Adrenal gland (tissue), 12 donors: Measurements from ENCODE around the gene FAM227B. TPM values are rescaled to one million over a fixed set of nuclear protein-coding genes. Genes with fewer than 3 reads are reported as not detected.

ENCODE experiments used
- DNase-seq, 7 donors: peaks; one replicate each; pipeline ENCODE4 v3.0.0-alpha.2; 2019 to 2020
- H3K27ac ChIP-seq, 5 donors: fragments of 200-600 bp; sonication (generic) in 4 of 5; 1 replicate in 3 of 5; 2 replicates in 2 of 5; pipeline versions ENCODE4 v1.5.1 to v1.8.0; 2016 to 2020; ENCODE audit warnings: mild to moderate bottlenecking in 1 of 5
- H3K27me3 ChIP-seq: fragments of 200-600 bp; 2 replicates; pipeline ENCODE4 v1.8.0; 2021
- H3K36me3 ChIP-seq, 2 donors: fragments of 200-600 bp; replicated peaks in 1 of 2; 1 replicate in 1 of 2; 2 replicates in 1 of 2; pipeline versions ENCODE4 v1.5.1 to v1.8.0; 2018 to 2022
- H3K4me1 ChIP-seq, 2 donors: fragments of 200-600 bp; replicated peaks in 1 of 2; 1 replicate in 1 of 2; 2 replicates in 1 of 2; pipeline versions ENCODE4 v1.5.1 to v1.8.0; 2018 to 2021
- H3K4me3 ChIP-seq, 4 donors: fragments of 200-600 bp; sonication (generic) in 3 of 4; one replicate each; pipeline ENCODE4 v1.5.1; 2016 to 2018
- H3K9me3 ChIP-seq, 3 donors: fragments of 200-600 bp; sonication (generic) in 1 of 3; replicated peaks in 1 of 3; 1 replicate in 2 of 3; 2 replicates in 1 of 3; pipeline versions ENCODE4 v1.5.1 to v1.8.0; 2016 to 2021
- CTCF ChIP-seq, 6 experiments: fragments of 450-650 bp in 4 of 6; fragments of 200-600 bp in 2 of 6; sonication (generic) in 1 of 6; IDR thresholded peaks; 1 replicate in 5 of 6; 2 replicates in 1 of 6; pipeline versions ENCODE4 v1.5.1 to v1.8.0; 2016 to 2021; ENCODE audit warnings: antibody characterized with exemption in 6 of 6, mild to moderate bottlenecking in 2 of 6, moderate library complexity in 1 of 6
- POLR2A ChIP-seq, 2 donors: fragments of 450-650 bp; IDR thresholded peaks; one replicate each; pipeline ENCODE4 v1.6.1; 2017; ENCODE audit warnings: antibody characterized with exemption in 2 of 2, mild to moderate bottlenecking in 2 of 2, moderate library complexity in 1 of 2
- WGBS, 4 donors: extraction: QIAGEN DNeasy Blood & Tissue Kit in 2 of 4; methylation state at CpG; one replicate each; pipeline versions ENCODE4 v1.1.5 to v1.1.7; 2013 to 2017; 5-methylcytosine and 5-hydroxymethylcytosine counted together
- intact Hi-C, 2 donors: fragments of 100-400 bp; cut with DNase I; formaldehyde crosslinking; loops; one replicate each; pipeline versions ENCODE4 v1.14.1 to v1.15.0; 2022 to 2023
- polyA plus RNA-seq, 3 donors: library from polyadenylated mRNA; stranded (reverse); fragments of 200-250 nt in 2 of 3; fragments of 350-450 nt in 1 of 3; fragmentation: Illumina TruSeq in 1 of 3; extraction: RNeasy Lipid Tissue Mini Kit (QIAGEN cat#74804) in 1 of 3; gene quantifications; one replicate each; pipeline ENCODE4 v1.2.3, GENCODE V29; 2013 to 2014
- total RNA-seq, 9 donors: library from RNA; depleted of rRNA in 4 of 9; stranded (reverse); fragments of >200 nt in 4 of 9; fragments of 120-200 nt in 1 of 9; fragmentation: NEBNext Ultra II Directional in 1 of 9; extraction: Animal tissue kit (Norgen Biotek cat#: 25700) in 1 of 9; gene quantifications; one replicate each; pipeline versions ENCODE4 v1.1.0 to v1.2.4, GENCODE V29; 2013 to 2023
- donor health status: healthy with polysubstance abuse.
- donor health status: Bipolar disorder and iron deficiency.
- donor health status: DM: yes; HTN: yes; CAD: no.
- donor health status: DM: no; HTN: no; CAD: no.
- donor health status: DM: no; HTN: no; CAD: no.
- donor health status: DM: yes; HTN: yes; CAD: no.

FAM227B gene
- total and polyA plus RNA-seq, 12 donors = 1.4 to 20.4 (median 8.4) TPM

- intact Hi-C loops = loop anchor here (2.0 to 10.0 kb wide), 3 partner anchors 188 to 558 kb away; no protein-coding TSS in a partner anchor
- TF ChIP-seq CTCF (IDR thresholded peaks at IDR 0.05) = no peak
- no peak for TF ChIP-seq POLR2A (IDR thresholded peaks at IDR 0.05)
- no peak for DNase-seq
- H3K27ac ChIP-seq = peak within 1 kb of the TSS in 1 of 5 donors; percentile 65
- H3K36me3 ChIP-seq = no peaks in the 10 kb centered on the region
- no peaks in the 10 kb centered on the region for H3K4me1 ChIP-seq
- H3K27me3 ChIP-seq = no peaks in the 10 kb centered on the region
- no peaks in the 10 kb centered on the region for H3K9me3 ChIP-seq
- 60 to 75% (median 72%) methylated on average over 4 of the region's 4 CpGs for whole genome bisulfite sequencing, 4 donors
- peak within 1 kb of the TSS in 1 of 4 donors; percentile 41 for H3K4me3 ChIP-seq
These were observed 197.6 kb downstream of the FAM227B start, which contains the start of gene FGF7 for GRCh38 chr15:49423021-49423420. FGF7 (plus strand) TSS chr15:49423242; CDS start chr15:49424298, 1,056 bp downstream.

GRCh38 chr15:49421991-49422390 lies 198.6 kb downstream of the FAM227B start:
- Histone ChIP-seq H3K27ac (no peak overlapping the region), H3K4me3 (peak overlapping the region in 1 of 4 donors; percentile 41), H3K27me3 (no peaks in the 10 kb centered on the region), H3K36me3 (no peaks in the 10 kb centered on the region), H3K9me3 (no peaks in the 10 kb centered on the region), H3K4me1 (no peaks in the 10 kb centered on the region)
- intact Hi-C loops = loop anchor here (2.0 to 10.0 kb wide), 3 partner anchors 187 to 557 kb away; no protein-coding TSS in a partner anchor
- WGBS, 4 donors = 10 to 26% (median 16%) methylated on average over 9 of the region's 9 CpGs
- DNase-seq = peak in 6 of 7 donors; percentile 21 to 59 (median 28)
- TF ChIP-seq POLR2A (IDR thresholded peaks at IDR 0.05) = no peak
- peak; percentile 60 to 100 (median 86) for TF ChIP-seq CTCF (IDR thresholded peaks at IDR 0.05)

GRCh38 chr15:49418811-49419210 lies 201.8 kb downstream of the FAM227B start:
- intact Hi-C loops = no loop called here
- TF ChIP-seq CTCF (IDR thresholded peaks at IDR 0.05) (no peak), POLR2A (IDR thresholded peaks at IDR 0.05) (no peak)
- H3K9me3 ChIP-seq = no peaks in the 10 kb centered on the region
- H3K4me1 ChIP-seq = no peaks in the 10 kb centered on the region
- H3K36me3 ChIP-seq = no peaks in the 10 kb centered on the region
- no peak for DNase-seq
- H3K4me3 ChIP-seq = no peak overlapping the region
- no peaks in the 10 kb centered on the region for H3K27me3 ChIP-seq
- 74 to 89% (median 84%) methylated on average over 1 of the region's 1 CpG for WGBS, 4 donors
- H3K27ac ChIP-seq = no peak overlapping the region

- TF ChIP-seq POLR2A (IDR thresholded peaks at IDR 0.05) (no peak), CTCF (IDR thresholded peaks at IDR 0.05) (no peak)
- no peaks in the 10 kb centered on the region for H3K4me1 ChIP-seq
- intact Hi-C loops = no loop called here
- H3K9me3 ChIP-seq = no peaks in the 10 kb centered on the region
- 79 to 94% (median 92%) methylated on average over 1 of the region's 1 CpG for WGBS, 4 donors
- no peaks in the 10 kb centered on the region for H3K36me3 ChIP-seq
- H3K27me3 ChIP-seq = no peaks in the 10 kb centered on the region
- H3K27ac ChIP-seq = no peak overlapping the region
- H3K4me3 ChIP-seq = no peak overlapping the region
- no peak for DNase-seq
These were observed 205.0 kb downstream of the FAM227B start for GRCh38 chr15:49415638-49416037.
